Thyroid gland (tissue), 4 donors: ENCODE results near the gene NAA35. TPM values are rescaled to one million over a fixed set of nuclear protein-coding genes. Genes with fewer than 3 reads are reported as not detected.

ENCODE experiments used
- DNase-seq, 2 donors: peaks; one replicate each; pipeline ENCODE4 v3.0.0-alpha.2; 2019
- H3K27ac ChIP-seq, 3 donors: fragments of 200-600 bp; sonication (generic); 1 replicate in 2 of 3; 2 replicates in 1 of 3; pipeline ENCODE4 v1.5.1; 2016 to 2019; ENCODE audit warnings: mild to moderate bottlenecking in 1 of 3, moderate library complexity in 1 of 3
- H3K27me3 ChIP-seq: fragments of 200-600 bp; sonication (generic); one replicate; pipeline ENCODE4 v1.5.1; 2019
- H3K36me3 ChIP-seq, 2 donors: fragments of 200-600 bp; sonication (generic); one replicate each; pipeline ENCODE4 v1.5.1; 2016 to 2019
- H3K4me1 ChIP-seq, 2 donors: fragments of 200-600 bp; sonication (generic); one replicate each; pipeline ENCODE4 v1.5.1; 2017 to 2019
- H3K4me3 ChIP-seq, 3 donors: fragments of 200-600 bp; sonication (generic); replicated peaks in 1 of 3; 1 replicate in 2 of 3; 2 replicates in 1 of 3; pipeline ENCODE4 v1.5.1; 2016; ENCODE audit warnings: mild to moderate bottlenecking in 1 of 3
- H3K9me3 ChIP-seq: fragments of 200-600 bp; sonication (generic); one replicate; pipeline ENCODE4 v1.5.1; 2017
- CTCF ChIP-seq, 6 experiments: fragments of 200-600 bp in 3 of 6; fragments of 450-650 bp in 3 of 6; sonication (generic) in 3 of 6; IDR thresholded peaks; one replicate each; pipeline ENCODE4 v1.5.1; 2016 to 2019; ENCODE audit warnings: antibody characterized with exemption in 6 of 6, mild to moderate bottlenecking in 2 of 6, inconsistent platforms in 1 of 6, moderate library complexity in 1 of 6
- POLR2A ChIP-seq, 2 donors: fragments of 450-650 bp; IDR thresholded peaks; one replicate each; pipeline ENCODE4 v1.6.1; 2017; ENCODE audit warnings: antibody characterized with exemption in 2 of 2, mild to moderate bottlenecking in 2 of 2, moderate library complexity in 1 of 2
- WGBS, 2 donors: methylation state at CpG; one replicate each; pipeline ENCODE4 v1.1.5; 2017; 5-methylcytosine and 5-hydroxymethylcytosine counted together
- intact Hi-C: fragments of 100-400 bp; cut with DNase I; formaldehyde crosslinking; loops from one replicate; pipeline ENCODE4 v1.15.1; 2023
- total RNA-seq, 4 donors: library from RNA; depleted of rRNA; stranded (reverse); fragments of >200 nt; gene quantifications; one replicate each; pipeline ENCODE4 v1.2.3, GENCODE V29; 2016

Gene NAA35
- total RNA-seq, 4 donors from 2014 or later = 23.2 to 31.1 (median 26.2) TPM

GRCh38 chr9:86057491-86057890 is 116.5 kb downstream of the NAA35 start:
- H3K4me3 ChIP-seq = no peak overlapping the region
- H3K27me3 ChIP-seq = no peaks in the 10 kb centered on the region
- H3K4me1 ChIP-seq = no peaks in the 10 kb centered on the region
- DNase-seq = no peak
- H3K9me3 ChIP-seq = no peaks in the 10 kb centered on the region
- TF ChIP-seq CTCF (IDR thresholded peaks at IDR 0.05) (no peak), POLR2A (IDR thresholded peaks at IDR 0.05) (no peak)
- H3K27ac ChIP-seq = no peak overlapping the region
- WGBS, 2 donors = 92 to 93% methylated on average over 2 to 11 of the region's 13 CpGs
- no peaks in the 10 kb centered on the region for H3K36me3 ChIP-seq
- intact Hi-C loops = no loop called here

GRCh38 chr9:86061972-86062739 is 121.2 kb downstream of the NAA35 start:
- Histone ChIP-seq H3K27ac (no peak overlapping the region), H3K36me3 (no peaks in the 10 kb centered on the region), H3K27me3 (no peaks in the 10 kb centered on the region), H3K4me1 (no peaks in the 10 kb centered on the region), H3K4me3 (no peak overlapping the region), H3K9me3 (no peaks in the 10 kb centered on the region)
- DNase-seq = no peak
- intact Hi-C loops = no loop called here
- WGBS, 2 donors = 90 to 91% methylated on average over 9 to 11 of the region's 11 CpGs
- TF ChIP-seq POLR2A (IDR thresholded peaks at IDR 0.05) (no peak), CTCF (IDR thresholded peaks at IDR 0.05) (no peak)

GRCh38 chr9:86062845-86063693 is 122.1 kb downstream of the NAA35 start:
- no peak for DNase-seq
- H3K27me3 ChIP-seq = no peaks in the 10 kb centered on the region
- intact Hi-C loops = no loop called here
- 84 to 90% methylated on average over 11 to 14 of the region's 16 CpGs for WGBS, 2 donors
- H3K9me3 ChIP-seq = no peaks in the 10 kb centered on the region
- H3K36me3 ChIP-seq = no peaks in the 10 kb centered on the region
- H3K4me3 ChIP-seq = no peak overlapping the region
- H3K4me1 ChIP-seq = no peaks in the 10 kb centered on the region
- no peak overlapping the region for H3K27ac ChIP-seq
- TF ChIP-seq POLR2A (IDR thresholded peaks at IDR 0.05) (no peak), CTCF (IDR thresholded peaks at IDR 0.05) (no peak)

- Histone ChIP-seq H3K27ac (no peak overlapping the region), H3K27me3 (no peaks in the 10 kb centered on the region), H3K4me3 (no peak overlapping the region), H3K36me3 (no peaks in the 10 kb centered on the region), H3K4me1 (no peaks in the 10 kb centered on the region), H3K9me3 (no peaks in the 10 kb centered on the region)
- TF ChIP-seq CTCF (IDR thresholded peaks at IDR 0.05) (no peak), POLR2A (IDR thresholded peaks at IDR 0.05) (no peak)
- 89 to 91% methylated on average over 2 of the region's 2 CpGs for WGBS, 2 donors
- no peak for DNase-seq
- intact Hi-C loops = no loop called here
Observed at GRCh38 chr9:86064220-86064619, 123.3 kb downstream of the NAA35 start.
